GM03348 (cell line): ENCODE measurements around the gene PSMD1.
"Not testable (repeated sequence)": the region's sequence is repeated elsewhere in the genome, so short reads cannot be mapped to it uniquely, and the experiment has no call there.

ENCODE experiments used
- DNase-seq: peaks from one replicate; pipeline ENCODE4 v3.0.0; 2012; ENCODE audit warnings: low spot score

PSMD1 gene

GRCh38 chr2:231053846-231054245 is 2.8 kb upstream of the PSMD1 start:
- no peak for DNase-seq

GRCh38 chr2:231057590-231057989 is 923 bp downstream of the PSMD1 start:
- DNase-seq: no peak

- DNase-seq: no peak
Observed at GRCh38 chr2:231058761-231059550, 2.3 kb downstream of the PSMD1 start.

GRCh38 chr2:231059756-231060155 is 3.1 kb downstream of the PSMD1 start:
- no peak for DNase-seq

GRCh38 chr2:231062776-231063175 is 6.1 kb downstream of the PSMD1 start:
- DNase-seq: no peak

GRCh38 chr2:231063347-231063746 is 6.7 kb downstream of the PSMD1 start:
- DNase-seq: no peak

GRCh38 chr2:231065966-231066365 is 9.3 kb downstream of the PSMD1 start:
- DNase-seq: no peak

GRCh38 chr2:231067531-231067930 is 10.9 kb downstream of the PSMD1 start:
- DNase-seq: not testable (repeated sequence)

GRCh38 chr2:231068525-231069222 is 12.0 kb downstream of the PSMD1 start:
- DNase-seq: no peak

GRCh38 chr2:231069379-231070054 is 12.8 kb downstream of the PSMD1 start:
- DNase-seq: peak; percentile 30

GRCh38 chr2:231084565-231084964 is 27.9 kb downstream of the PSMD1 start:
- DNase-seq: no peak

- no peak for DNase-seq
Observed at GRCh38 chr2:231088754-231089153, 32.1 kb downstream of the PSMD1 start.

GRCh38 chr2:231093933-231094332 is 37.3 kb downstream of the PSMD1 start:
- no peak for DNase-seq

- DNase-seq: no peak
Observed at GRCh38 chr2:231094736-231095346, 38.2 kb downstream of the PSMD1 start.

GRCh38 chr2:231099918-231100317 is 43.3 kb downstream of the PSMD1 start:
- DNase-seq: no peak

GRCh38 chr2:231100321-231100720 is 43.7 kb downstream of the PSMD1 start:
- DNase-seq: not testable (repeated sequence)

GRCh38 chr2:231100990-231101389 is 44.3 kb downstream of the PSMD1 start:
- DNase-seq: no peak

GRCh38 chr2:231102772-231103171 is 46.1 kb downstream of the PSMD1 start:
- peak; percentile 13 for DNase-seq

- DNase-seq: peak; percentile 62
Observed at GRCh38 chr2:231104115-231104713, 47.5 kb downstream of the PSMD1 start.

GRCh38 chr2:231110551-231110950 is 53.9 kb downstream of the PSMD1 start:
- peak; percentile 12 for DNase-seq

GRCh38 chr2:231111987-231112386 is 55.3 kb downstream of the PSMD1 start:
- peak; percentile 47 for DNase-seq

- no peak for DNase-seq
Observed at GRCh38 chr2:231113489-231113888, 56.8 kb downstream of the PSMD1 start.
